NCI-H2227 treated with DMSO at 0.1 percent for 48 hours (cell line): ENCODE data around the gene RAB44.
"Not testable (repeated sequence)": the region's sequence is repeated elsewhere in the genome, so short reads cannot be mapped to it uniquely, and the experiment has no call there.

Experiments
- DNase-seq: peaks from one replicate; lab custom pipeline; 2025; lab: John Stamatoyannopoulos, UW

Gene RAB44

GRCh38 chr6:36686668-36687513 lies 10.7 kb upstream of the RAB44 start:
- no peak for DNase-seq

GRCh38 chr6:36688063-36688738 lies 9.4 kb upstream of the RAB44 start:
- DNase-seq: no peak

GRCh38 chr6:36688739-36689075 lies 8.9 kb upstream of the RAB44 start:
- no peak for DNase-seq

GRCh38 chr6:36691011-36691410 lies 6.6 kb upstream of the RAB44 start:
- DNase-seq: no peak

- no peak for DNase-seq
These were observed 6.0 kb upstream of the RAB44 start for GRCh38 chr6:36691612-36692011.

GRCh38 chr6:36692220-36692619 lies 5.4 kb upstream of the RAB44 start:
- no peak for DNase-seq

GRCh38 chr6:36692861-36693702 lies 4.5 kb upstream of the RAB44 start:
- no peak for DNase-seq

- DNase-seq: no peak
These were observed 3.0 kb upstream of the RAB44 start for GRCh38 chr6:36694616-36695015.

- no peak for DNase-seq
These were observed 2.2 kb upstream of the RAB44 start for GRCh38 chr6:36695414-36695813.

GRCh38 chr6:36698196-36698595 lies 570 bp downstream of the RAB44 start:
- DNase-seq: no peak

- no peak for DNase-seq
These were observed 1.2 kb downstream of the RAB44 start for GRCh38 chr6:36698871-36699271.

- DNase-seq: no peak
These were observed 1.7 kb downstream of the RAB44 start for GRCh38 chr6:36699348-36699747.

GRCh38 chr6:36700071-36700812 lies 2.6 kb downstream of the RAB44 start:
- DNase-seq: no peak

GRCh38 chr6:36700831-36701230 lies 3.2 kb downstream of the RAB44 start:
- DNase-seq: no peak

GRCh38 chr6:36701401-36701991 lies 3.9 kb downstream of the RAB44 start:
- DNase-seq: no peak

GRCh38 chr6:36702656-36703055 lies 5.0 kb downstream of the RAB44 start:
- DNase-seq: no peak

- no peak for DNase-seq
These were observed 5.5 kb downstream of the RAB44 start for GRCh38 chr6:36703081-36703606.

GRCh38 chr6:36703982-36704381 lies 6.4 kb downstream of the RAB44 start:
- DNase-seq: no peak

- not testable (repeated sequence) for DNase-seq
These were observed 7.4 kb downstream of the RAB44 start for GRCh38 chr6:36704961-36705577.

- DNase-seq: no peak
These were observed 8.7 kb downstream of the RAB44 start for GRCh38 chr6:36706339-36706738.

GRCh38 chr6:36712816-36713215 lies 15.2 kb downstream of the RAB44 start:
- DNase-seq: no peak
